ENCODE measurements around the gene CCDC12. TPM values are rescaled to one million over a fixed set of nuclear protein-coding genes. Genes with fewer than 3 reads are reported as not detected.

The CCDC12 gene
- total RNA-seq, 1 donor from 2014 or later: 60.3 TPM

GRCh38 chr3:46943237-46944187 lies 33.0 kb downstream of the CCDC12 start:
- no peak for TF ChIP-seq CTCF (conservative IDR thresholded peaks at IDR 0.05; ENCODE audit: low read depth, low read length)
- DNase-seq (ENCODE audit: low read depth): no peak
- no peak overlapping the region for H3K4me3 ChIP-seq (ENCODE audit: low read depth, low read length)

- DNase-seq (ENCODE audit: low read depth): no peak
- no peak for TF ChIP-seq CTCF (conservative IDR thresholded peaks at IDR 0.05; ENCODE audit: low read depth, low read length)
- no peak overlapping the region for H3K4me3 ChIP-seq (ENCODE audit: low read depth, low read length)
Measured at GRCh38 chr3:46942481-46943236, 33.9 kb downstream of the CCDC12 start.

- no peak overlapping the region for H3K4me3 ChIP-seq (ENCODE audit: low read depth, low read length)
- TF ChIP-seq CTCF (conservative IDR thresholded peaks at IDR 0.05; ENCODE audit: low read depth, low read length): no peak
- no peak for DNase-seq (ENCODE audit: low read depth)
Measured at GRCh38 chr3:46942076-46942475, 34.5 kb downstream of the CCDC12 start.

- no peak for TF ChIP-seq CTCF (conservative IDR thresholded peaks at IDR 0.05; ENCODE audit: low read depth, low read length)
- no peak for DNase-seq (ENCODE audit: low read depth)
Measured at GRCh38 chr3:46939578-46940445, 36.7 kb downstream of the CCDC12 start.

GRCh38 chr3:46938118-46938517 lies 38.4 kb downstream of the CCDC12 start:
- TF ChIP-seq CTCF (conservative IDR thresholded peaks at IDR 0.05; ENCODE audit: low read depth, low read length): no peak
- H3K4me3 ChIP-seq (ENCODE audit: low read depth, low read length): no peak overlapping the region
- no peak for DNase-seq (ENCODE audit: low read depth)

More at GRCh38 chr3:46939578-46940445, 36.7 kb downstream of the CCDC12 start:
- no peak overlapping the region for H3K4me3 ChIP-seq (ENCODE audit: low read depth, low read length)

GRCh38 chr3:46936733-46937250 lies 39.8 kb downstream of the CCDC12 start:
- DNase-seq (ENCODE audit: low read depth): no peak

More at GRCh38 chr3:46936733-46937250, 39.8 kb downstream of the CCDC12 start:
- TF ChIP-seq CTCF (conservative IDR thresholded peaks at IDR 0.05; ENCODE audit: low read depth, low read length): no peak
- no peak overlapping the region for H3K4me3 ChIP-seq (ENCODE audit: low read depth, low read length)
